ENCODE results near the gene PCGF6. TPM values are rescaled to one million over a fixed set of nuclear protein-coding genes. Genes with fewer than 3 reads are reported as not detected.
A peak's percentile ranks its signal among the peaks of the same experiment; 100 is the strongest.

Gene PCGF6
- total and polyA plus RNA-seq, 2 donors (not counting 1 experiment from before 2014, with no cell fraction given): 3.5 to 7.4 TPM

DNA sequence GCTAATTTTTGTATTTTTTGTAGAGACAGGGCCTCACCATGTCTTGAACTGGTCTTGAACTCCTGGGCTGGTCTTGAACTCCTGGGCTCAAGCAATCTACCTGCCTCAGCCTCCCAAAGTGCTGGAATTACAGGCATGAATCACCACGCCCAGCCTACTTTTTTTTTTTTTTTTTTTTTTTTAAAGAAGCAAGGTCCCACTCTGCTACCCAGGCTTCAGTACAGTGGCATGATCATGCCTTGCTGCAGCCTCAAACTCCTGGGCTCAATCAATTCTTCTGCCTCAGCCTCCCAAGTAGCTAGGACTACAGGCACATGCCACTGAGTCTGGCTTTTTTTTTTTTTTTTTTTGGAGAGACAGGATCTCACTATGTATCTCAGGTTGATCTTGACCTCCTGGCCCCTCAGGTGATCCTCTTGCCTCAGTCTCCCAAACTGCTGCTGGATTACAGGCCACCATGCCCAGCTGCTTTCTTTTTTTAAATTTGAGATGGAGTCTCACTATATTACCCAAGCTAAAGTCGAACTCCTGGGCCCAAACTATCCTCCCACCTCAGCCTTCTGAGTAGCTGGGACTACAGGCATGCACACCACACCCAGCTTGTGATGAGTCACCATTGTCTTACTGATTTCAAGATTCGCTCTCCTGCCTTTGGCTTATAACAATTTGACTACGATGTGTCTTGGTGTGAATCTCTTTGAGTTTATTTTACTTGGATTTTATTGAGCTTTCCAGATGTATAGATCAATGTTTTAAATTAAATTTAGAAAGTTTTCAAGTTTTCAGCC is 96.2 kb downstream of the PCGF6 start:
- Histone ChIP-seq H3K27me3 (replicated peaks in 1 of 4; ENCODE audit: control extremely low read depth in 1 of 4, control insufficient read depth in 3 of 4, insufficient read depth in 4 of 4, low read length in 3 of 4) (peaks cover 0 to 2% (median 0%) of the 10 kb centered on the region in 4 experiments), H4K20me1 (ENCODE audit: control insufficient read depth, insufficient read depth, low read length, poor library complexity, severe bottlenecking) (no peaks in the 10 kb centered on the region), H3K9me3 (ENCODE audit: control extremely low read depth in 1 of 3, control insufficient read depth in 2 of 3, insufficient read depth in 1 of 3, low read length in 2 of 3) (peaks cover 0 to 11% (median 0%) of the 10 kb centered on the region in 3 donors), H2AFZ (ENCODE audit: insufficient read depth, low read depth, low read length, poor library complexity, severe bottlenecking) (no peak overlapping the region), H3K9ac (ENCODE audit: low read length) (no peak overlapping the region), H3K27ac (ENCODE audit: low read length in 2 of 2) (no peak overlapping the region), H3K79me2 (ENCODE audit: control insufficient read depth, insufficient read depth, low read length) (no peaks in the 10 kb centered on the region), H3K36me3 (replicated peaks in 1 of 2; ENCODE audit: control extremely low read depth in 1 of 2, control insufficient read depth in 1 of 2, extremely low read depth in 1 of 2, insufficient read depth in 2 of 2, low read length in 1 of 2) (no peaks in the 10 kb centered on the region), H3K4me1 (ENCODE audit: control insufficient read depth in 2 of 2, insufficient read depth in 2 of 2, low read length in 2 of 2) (no peaks in the 10 kb centered on the region), H3K4me3 (ENCODE audit: control extremely low read depth in 1 of 5, extremely low read depth in 1 of 5, insufficient read depth in 1 of 5, low read depth in 2 of 5, low read length in 4 of 5) (no peak overlapping the region), H3K4me2 (replicated peaks; ENCODE audit: low read depth, low read length, poor library complexity, severe bottlenecking) (no peak overlapping the region)
- ATAC-seq (ENCODE audit: low read depth) (no peak), DNase-seq (no peak)
- ChIA-PET POLR2A (interaction anchor here (0.6 kb wide), 1 partner anchor 337 kb away, joined by 3 read pairs; the partner anchor contains the start of gene CNNM2), CTCF (interaction anchor here (0.7 to 1.1 kb wide), 4 partner anchors 10 to 924 kb away, joined by 3 to 8 read pairs (median 5); no protein-coding TSS in a partner anchor)
- intact Hi-C loops (cut with micrococcal nuclease): no loop called here
- no peak overlapping the region for H3K4me3 Mint-ChIP-seq
- 67% methylated on average over 1 of the region's 4 CpGs for WGBS (ENCODE audit: insufficient coverage)
- TF ChIP-seq EZH2 (IDR thresholded peaks at IDR 0.05; ENCODE audit: borderline replicate concordance, insufficient read depth, low read depth, low read length, poor library complexity, severe bottlenecking): no peak
- TF ChIP-seq, protein P1, sequence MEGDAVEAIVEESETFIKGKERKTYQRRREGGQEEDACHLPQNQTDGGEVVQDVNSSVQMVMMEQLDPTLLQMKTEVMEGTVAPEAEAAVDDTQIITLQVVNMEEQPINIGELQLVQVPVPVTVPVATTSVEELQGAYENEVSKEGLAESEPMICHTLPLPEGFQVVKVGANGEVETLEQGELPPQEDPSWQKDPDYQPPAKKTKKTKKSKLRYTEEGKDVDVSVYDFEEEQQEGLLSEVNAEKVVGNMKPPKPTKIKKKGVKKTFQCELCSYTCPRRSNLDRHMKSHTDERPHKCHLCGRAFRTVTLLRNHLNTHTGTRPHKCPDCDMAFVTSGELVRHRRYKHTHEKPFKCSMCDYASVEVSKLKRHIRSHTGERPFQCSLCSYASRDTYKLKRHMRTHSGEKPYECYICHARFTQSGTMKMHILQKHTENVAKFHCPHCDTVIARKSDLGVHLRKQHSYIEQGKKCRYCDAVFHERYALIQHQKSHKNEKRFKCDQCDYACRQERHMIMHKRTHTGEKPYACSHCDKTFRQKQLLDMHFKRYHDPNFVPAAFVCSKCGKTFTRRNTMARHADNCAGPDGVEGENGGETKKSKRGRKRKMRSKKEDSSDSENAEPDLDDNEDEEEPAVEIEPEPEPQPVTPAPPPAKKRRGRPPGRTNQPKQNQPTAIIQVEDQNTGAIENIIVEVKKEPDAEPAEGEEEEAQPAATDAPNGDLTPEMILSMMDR (IDR thresholded peaks at IDR 0.05): no peak
- no peak overlapping the region for H3K27ac Mint-ChIP-seq
- H3K4me1 Mint-ChIP-seq: no peaks in the 10 kb centered on the region
- H3K27me3 Mint-ChIP-seq: peaks cover 8% of the 10 kb centered on the region
- H3K9me3 Mint-ChIP-seq (ENCODE audit: insufficient read depth): peaks cover 5% of the 10 kb centered on the region

DNA sequence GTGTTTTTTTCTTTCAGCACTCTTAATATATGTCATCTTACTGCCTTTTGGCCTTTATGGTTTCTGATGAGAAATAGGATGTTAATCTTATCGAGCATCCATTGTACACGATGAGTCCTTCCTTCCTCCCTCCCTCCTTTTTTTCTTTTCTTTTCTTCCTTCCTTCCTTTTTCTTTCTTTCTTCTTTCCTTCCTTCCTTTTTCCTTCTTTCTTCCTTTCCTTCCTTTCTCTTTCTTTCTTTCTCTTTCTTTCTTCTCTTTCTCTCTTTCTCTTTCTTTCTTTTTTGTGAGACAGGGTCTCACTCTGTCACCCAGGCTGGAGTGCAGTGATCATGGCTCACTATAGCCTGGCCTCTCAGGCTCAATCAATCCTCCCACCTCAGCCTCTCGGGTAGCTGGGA is 96.8 kb downstream of the PCGF6 start:
- no peak overlapping the region for H2AFZ ChIP-seq (ENCODE audit: insufficient read depth, low read depth, low read length, poor library complexity, severe bottlenecking)
- H3K36me3 ChIP-seq (replicated peaks in 1 of 2; ENCODE audit: control extremely low read depth in 1 of 2, control insufficient read depth in 1 of 2, extremely low read depth in 1 of 2, insufficient read depth in 2 of 2, low read length in 1 of 2): no peaks in the 10 kb centered on the region
- H3K79me2 ChIP-seq (ENCODE audit: control insufficient read depth, insufficient read depth, low read length): no peaks in the 10 kb centered on the region
- DNase-seq (no peak), ATAC-seq (ENCODE audit: low read depth) (no peak)
- Mint-ChIP-seq H3K27ac (no peak overlapping the region), H3K4me3 (no peak overlapping the region), H3K27me3 (peaks cover 5% of the 10 kb centered on the region), H3K4me1 (no peaks in the 10 kb centered on the region), H3K9me3 (ENCODE audit: insufficient read depth) (peaks cover 4% of the 10 kb centered on the region)
- no peaks in the 10 kb centered on the region for H3K4me1 ChIP-seq (ENCODE audit: control insufficient read depth in 2 of 2, insufficient read depth in 2 of 2, low read length in 2 of 2)
- ChIA-PET POLR2A (interaction anchor here (0.6 kb wide), 1 partner anchor 336 kb away, joined by 3 read pairs; the partner anchor contains the start of gene CNNM2), CTCF (interaction anchor here (1.0 kb wide), 1 partner anchor 9 kb away, joined by 7 read pairs; no protein-coding TSS in a partner anchor)
- WGBS (ENCODE audit: insufficient coverage): 60% methylated on average over 1 of the region's 3 CpGs
- peaks cover 0 to 7% (median 0%) of the 10 kb centered on the region in 3 donors for H3K9me3 ChIP-seq (ENCODE audit: control extremely low read depth in 1 of 3, control insufficient read depth in 2 of 3, insufficient read depth in 1 of 3, low read length in 2 of 3)
- TF ChIP-seq, protein P1 (IDR thresholded peaks at IDR 0.05): peak; percentile 17
- no peak for TF ChIP-seq EZH2 (IDR thresholded peaks at IDR 0.05; ENCODE audit: borderline replicate concordance, insufficient read depth, low read depth, low read length, poor library complexity, severe bottlenecking)
- no peak overlapping the region for H3K27ac ChIP-seq (ENCODE audit: low read length in 2 of 2)
- intact Hi-C loops (cut with micrococcal nuclease): no loop called here
- no peak overlapping the region for H3K9ac ChIP-seq (ENCODE audit: low read length)
- no peaks in the 10 kb centered on the region for H3K27me3 ChIP-seq (replicated peaks in 1 of 4; ENCODE audit: control extremely low read depth in 1 of 4, control insufficient read depth in 3 of 4, insufficient read depth in 4 of 4, low read length in 3 of 4)
- no peaks in the 10 kb centered on the region for H4K20me1 ChIP-seq (ENCODE audit: control insufficient read depth, insufficient read depth, low read length, poor library complexity, severe bottlenecking)
- H3K4me3 ChIP-seq (ENCODE audit: control extremely low read depth in 1 of 5, extremely low read depth in 1 of 5, insufficient read depth in 1 of 5, low read depth in 2 of 5, low read length in 4 of 5): no peak overlapping the region
- no peak overlapping the region for H3K4me2 ChIP-seq (replicated peaks; ENCODE audit: low read depth, low read length, poor library complexity, severe bottlenecking)

Data from B cell (primary cell).